HepG2 (cell line): ENCODE measurements around the gene TRAF3. TPM values are rescaled to one million over a fixed set of nuclear protein-coding genes. Genes with fewer than 3 reads are reported as not detected.

Experiments
- ISL2 ChIP-seq: sonication (generic); formaldehyde crosslinking; IDR thresholded peaks from 2 replicates; pipeline ENCODE4 v1.5.0; 2020; ENCODE audit warnings: missing genetic modification reagents
- MTA1 ChIP-seq: sonication (generic); formaldehyde crosslinking; IDR thresholded peaks from 2 replicates; pipeline ENCODE4 v1.4.0; 2020; ENCODE audit warnings: missing genetic modification reagents, mild to moderate bottlenecking, borderline replicate concordance
- MYC ChIP-seq: sonication (generic); formaldehyde crosslinking; IDR thresholded peaks from 2 replicates; pipeline ENCODE4 v1.9.0; 2021; ENCODE audit warnings: missing genetic modification reagents, borderline replicate concordance
- NFIB ChIP-seq: sonication (generic); formaldehyde crosslinking; IDR thresholded peaks from 2 replicates; pipeline ENCODE4 v1.9.0; 2021; ENCODE audit warnings: missing genetic modification reagents, mild to moderate bottlenecking, borderline replicate concordance
- NONO ChIP-seq, 2 experiments: fragments of 450-650 bp in 1 of 2; sonication (generic) in 1 of 2; formaldehyde crosslinking in 1 of 2; IDR thresholded peaks in 1 of 2; conservative IDR thresholded peaks in 1 of 2; 2 replicates each; pipeline versions ENCODE4 v1.6.1 to v1.8.0; 2017 to 2022; ENCODE audit warnings: mild to moderate bottlenecking in 1 of 2, missing genetic modification reagents in 1 of 2, moderate library complexity in 1 of 2
- PHF8 ChIP-seq: sonication (generic); formaldehyde crosslinking; IDR thresholded peaks from 2 replicates; pipeline ENCODE4 v1.5.0; 2020; ENCODE audit warnings: missing genetic modification reagents
- SMAD1 ChIP-seq: sonication (generic); formaldehyde crosslinking; IDR thresholded peaks from 2 replicates; pipeline ENCODE4 v1.4.0; 2020; ENCODE audit warnings: missing genetic modification reagents, low read depth, mild to moderate bottlenecking, borderline replicate concordance
- TBX3 ChIP-seq: fragments of 450-650 bp; IDR thresholded peaks from 2 replicates; pipeline ENCODE4 v1.6.1; 2017; ENCODE audit warnings: antibody characterized with exemption, mild to moderate bottlenecking, inconsistent platforms, borderline replicate concordance
- ZNF224 ChIP-seq: sonication (generic); formaldehyde crosslinking; IDR thresholded peaks from 2 replicates; pipeline ENCODE4 v1.5.0; 2020; ENCODE audit warnings: mild to moderate bottlenecking, missing genetic modification reagents
- ZNF282 ChIP-seq: fragments of 450-650 bp; IDR thresholded peaks from 2 replicates; pipeline ENCODE4 v1.6.1; 2018; ENCODE audit not compliant: partially characterized antibody
- ZNF468 ChIP-seq: sonication (generic); formaldehyde crosslinking; IDR thresholded peaks from 2 replicates; pipeline ENCODE4 v1.8.0; 2022; ENCODE audit warnings: mild to moderate bottlenecking, moderate library complexity, missing genetic modification reagents
- ZNF660 ChIP-seq: sonication (generic); formaldehyde crosslinking; IDR thresholded peaks from 2 replicates; pipeline ENCODE4 v1.5.1; 2020; ENCODE audit warnings: mild to moderate bottlenecking, low read depth, missing genetic modification reagents, borderline replicate concordance
- ZNF761 ChIP-seq: sonication (generic); formaldehyde crosslinking; conservative IDR thresholded peaks from 2 replicates; pipeline ENCODE4 v1.4.0; 2020; ENCODE audit warnings: mild to moderate bottlenecking, missing genetic modification reagents
- ZNF782 ChIP-seq: sonication (generic); formaldehyde crosslinking; IDR thresholded peaks from 2 replicates; pipeline ENCODE4 v1.4.0; 2020; ENCODE audit warnings: missing genetic modification reagents, mild to moderate bottlenecking, borderline replicate concordance
- ZNF788 ChIP-seq: sonication (generic); formaldehyde crosslinking; IDR thresholded peaks from 2 replicates; pipeline ENCODE4 v1.5.0; 2020; ENCODE audit warnings: mild to moderate bottlenecking, missing genetic modification reagents, borderline replicate concordance
- polyA plus RNA-seq, 8 experiments: library from polyadenylated mRNA; depleted of rRNA in 3 of 8; stranded (reverse) in 7 of 8; unstranded in 1 of 8; fragments of >200 nt; fragmentation: Illumina TruSeq in 4 of 8; extraction: Trizol in 4 of 8; gene quantifications; 2 replicates each; pipeline versions ENCODE4 v1.2.1 to v1.2.3, GENCODE V29; 2011 to 2016; ENCODE audit warnings: low read depth in 4 of 8, missing spikeins in 1 of 8, mixed read lengths in 1 of 8; ENCODE audit not compliant: insufficient read depth in 1 of 8
- total RNA-seq, 5 experiments: library from RNA; depleted of rRNA; stranded (reverse); fragments of >200 nt; fragmentation: Illumina TruSeq; extraction: Trizol; gene quantifications; 2 replicates each; pipeline ENCODE4 v1.2.3, GENCODE V29; 2016; ENCODE audit warnings: low read depth in 1 of 5
- TF ChIP-seq, protein P1 (sequence below): sonication (generic); formaldehyde crosslinking; IDR thresholded peaks from 2 replicates; pipeline ENCODE4 v1.4.0; 2020; ENCODE audit warnings: missing genetic modification reagents
- TF ChIP-seq, protein P2 (sequence below): IDR thresholded peaks from 2 replicates; pipeline ENCODE4 v1.6.1; 2016; ENCODE audit warnings: missing compliant biosample characterization, missing genetic modification reagents, borderline replicate concordance
- TF ChIP-seq, protein P3 (sequence below): sonication (generic); formaldehyde crosslinking; IDR thresholded peaks from 2 replicates; pipeline ENCODE4 v1.4.0; 2020; ENCODE audit warnings: missing genetic modification reagents, mild to moderate bottlenecking, borderline replicate concordance
- TF ChIP-seq, protein P4 (sequence below): sonication (generic); formaldehyde crosslinking; IDR thresholded peaks from 2 replicates; pipeline ENCODE4 v1.4.0; 2020; ENCODE audit warnings: low read depth, mild to moderate bottlenecking, missing genetic modification reagents
- TF ChIP-seq, protein P5 (sequence below): fragments of 450-650 bp; IDR thresholded peaks from 2 replicates; pipeline ENCODE4 v1.6.1; 2017; ENCODE audit warnings: mild to moderate bottlenecking

The TRAF3 gene
- total and polyA plus RNA-seq, 2 of the 13 experiments (the other 11 are each of a cell fraction or from before 2014, with no cell fraction given): 6.9 to 12.2 TPM

DNA sequence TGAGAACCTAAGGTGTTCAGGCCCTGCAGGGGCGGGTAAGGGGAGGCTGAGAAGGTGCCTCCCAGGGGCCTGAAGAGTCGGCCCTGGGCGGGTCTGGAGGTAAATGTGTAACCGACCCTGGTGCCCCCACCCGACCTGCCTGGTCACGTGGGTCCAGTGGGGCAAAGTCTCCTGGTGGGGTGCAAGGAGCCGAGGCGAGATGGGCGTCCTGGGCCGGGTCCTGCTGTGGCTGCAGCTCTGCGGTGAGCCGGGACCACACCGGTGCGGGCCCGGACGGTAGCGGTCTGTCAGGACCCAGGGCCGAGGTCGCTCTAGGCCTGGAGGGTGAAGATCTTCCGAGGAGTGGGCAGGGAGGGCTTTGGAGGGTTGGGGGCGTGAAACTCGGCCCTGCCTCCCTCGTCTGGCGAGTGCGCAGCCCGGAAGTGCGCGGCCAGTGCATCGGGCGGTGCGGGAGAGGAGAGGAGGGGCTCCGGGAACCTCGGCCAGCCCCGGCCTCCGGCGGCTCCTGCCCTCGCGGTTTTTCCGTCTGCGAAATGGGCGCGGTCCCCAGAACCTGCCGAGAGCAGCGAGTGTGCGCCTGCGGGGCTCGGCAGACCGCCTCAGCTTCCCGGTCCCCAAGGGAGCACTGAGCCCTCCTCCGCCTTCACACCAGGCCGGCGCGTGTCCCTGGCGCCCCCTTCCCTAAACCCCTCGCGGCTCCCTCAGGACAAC is 145.4 kb downstream of the TRAF3 start, which contains the start of gene AMN (continued):
- TF ChIP-seq SMAD1 (CRISPR knock-in tag) (peak; percentile 72; the same call in 1 of the 2 replicates), TBX3 (no peak), ZNF224 (CRISPR knock-in tag) (no peak), ZNF468 (CRISPR knock-in tag) (no peak), ZNF782 (CRISPR knock-in tag) (no peak; the same call in 1 of the 2 replicates), ZNF761 (CRISPR knock-in tag) (no peak), PHF8 (peak; percentile 99), ZNF282 (no peak), MTA1 (CRISPR knock-in tag) (0 out of 2 replicates have a peak, but pooled peaks have one; percentile 54), NFIB (CRISPR knock-in tag) (no peak), ISL2 (peak; percentile 68; the same call in 1 of the 2 replicates), MYC (CRISPR knock-in tag) (peak; percentile 80), NONO (IDR thresholded peaks at IDR 0.05) (no peak), NONO (CRISPR knock-in tag; conservative IDR thresholded peaks at IDR 0.05) (peak; percentile 96), ZNF660 (no peak), ZNF788 (CRISPR knock-in tag) (peak; percentile 73; the same call in 1 of the 2 replicates)
- TF ChIP-seq, protein P1, sequence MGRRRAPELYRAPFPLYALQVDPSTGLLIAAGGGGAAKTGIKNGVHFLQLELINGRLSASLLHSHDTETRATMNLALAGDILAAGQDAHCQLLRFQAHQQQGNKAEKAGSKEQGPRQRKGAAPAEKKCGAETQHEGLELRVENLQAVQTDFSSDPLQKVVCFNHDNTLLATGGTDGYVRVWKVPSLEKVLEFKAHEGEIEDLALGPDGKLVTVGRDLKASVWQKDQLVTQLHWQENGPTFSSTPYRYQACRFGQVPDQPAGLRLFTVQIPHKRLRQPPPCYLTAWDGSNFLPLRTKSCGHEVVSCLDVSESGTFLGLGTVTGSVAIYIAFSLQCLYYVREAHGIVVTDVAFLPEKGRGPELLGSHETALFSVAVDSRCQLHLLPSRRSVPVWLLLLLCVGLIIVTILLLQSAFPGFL (CRISPR knock-in tag): no peak
- TF ChIP-seq, protein P2, sequence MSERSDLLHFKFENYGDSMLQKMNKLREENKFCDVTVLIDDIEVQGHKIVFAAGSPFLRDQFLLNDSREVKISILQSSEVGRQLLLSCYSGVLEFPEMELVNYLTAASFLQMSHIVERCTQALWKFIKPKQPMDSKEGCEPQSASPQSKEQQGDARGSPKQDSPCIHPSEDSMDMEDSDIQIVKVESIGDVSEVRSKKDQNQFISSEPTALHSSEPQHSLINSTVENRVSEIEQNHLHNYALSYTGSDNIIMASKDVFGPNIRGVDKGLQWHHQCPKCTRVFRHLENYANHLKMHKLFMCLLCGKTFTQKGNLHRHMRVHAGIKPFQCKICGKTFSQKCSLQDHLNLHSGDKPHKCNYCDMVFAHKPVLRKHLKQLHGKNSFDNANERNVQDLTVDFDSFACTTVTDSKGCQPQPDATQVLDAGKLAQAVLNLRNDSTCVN: peak; percentile 49; the same call in 1 of the 2 replicates
- TF ChIP-seq, protein P3, sequence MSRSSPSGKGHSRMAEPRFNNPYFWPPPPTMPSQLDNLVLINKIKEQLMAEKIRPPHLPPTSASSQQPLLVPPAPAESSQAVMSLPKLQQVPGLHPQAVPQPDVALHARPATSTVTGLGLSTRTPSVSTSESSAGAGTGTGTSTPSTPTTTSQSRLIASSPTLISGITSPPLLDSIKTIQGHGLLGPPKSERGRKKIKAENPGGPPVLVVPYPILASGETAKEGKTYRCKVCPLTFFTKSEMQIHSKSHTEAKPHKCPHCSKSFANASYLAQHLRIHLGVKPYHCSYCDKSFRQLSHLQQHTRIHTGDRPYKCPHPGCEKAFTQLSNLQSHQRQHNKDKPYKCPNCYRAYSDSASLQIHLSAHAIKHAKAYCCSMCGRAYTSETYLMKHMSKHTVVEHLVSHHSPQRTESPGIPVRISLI (CRISPR knock-in tag): no peak; the same call in 1 of the 2 replicates
- TF ChIP-seq, protein P4, sequence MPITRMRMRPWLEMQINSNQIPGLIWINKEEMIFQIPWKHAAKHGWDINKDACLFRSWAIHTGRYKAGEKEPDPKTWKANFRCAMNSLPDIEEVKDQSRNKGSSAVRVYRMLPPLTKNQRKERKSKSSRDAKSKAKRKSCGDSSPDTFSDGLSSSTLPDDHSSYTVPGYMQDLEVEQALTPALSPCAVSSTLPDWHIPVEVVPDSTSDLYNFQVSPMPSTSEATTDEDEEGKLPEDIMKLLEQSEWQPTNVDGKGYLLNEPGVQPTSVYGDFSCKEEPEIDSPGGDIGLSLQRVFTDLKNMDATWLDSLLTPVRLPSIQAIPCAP (CRISPR knock-in tag): no peak
- TF ChIP-seq, protein P5, sequence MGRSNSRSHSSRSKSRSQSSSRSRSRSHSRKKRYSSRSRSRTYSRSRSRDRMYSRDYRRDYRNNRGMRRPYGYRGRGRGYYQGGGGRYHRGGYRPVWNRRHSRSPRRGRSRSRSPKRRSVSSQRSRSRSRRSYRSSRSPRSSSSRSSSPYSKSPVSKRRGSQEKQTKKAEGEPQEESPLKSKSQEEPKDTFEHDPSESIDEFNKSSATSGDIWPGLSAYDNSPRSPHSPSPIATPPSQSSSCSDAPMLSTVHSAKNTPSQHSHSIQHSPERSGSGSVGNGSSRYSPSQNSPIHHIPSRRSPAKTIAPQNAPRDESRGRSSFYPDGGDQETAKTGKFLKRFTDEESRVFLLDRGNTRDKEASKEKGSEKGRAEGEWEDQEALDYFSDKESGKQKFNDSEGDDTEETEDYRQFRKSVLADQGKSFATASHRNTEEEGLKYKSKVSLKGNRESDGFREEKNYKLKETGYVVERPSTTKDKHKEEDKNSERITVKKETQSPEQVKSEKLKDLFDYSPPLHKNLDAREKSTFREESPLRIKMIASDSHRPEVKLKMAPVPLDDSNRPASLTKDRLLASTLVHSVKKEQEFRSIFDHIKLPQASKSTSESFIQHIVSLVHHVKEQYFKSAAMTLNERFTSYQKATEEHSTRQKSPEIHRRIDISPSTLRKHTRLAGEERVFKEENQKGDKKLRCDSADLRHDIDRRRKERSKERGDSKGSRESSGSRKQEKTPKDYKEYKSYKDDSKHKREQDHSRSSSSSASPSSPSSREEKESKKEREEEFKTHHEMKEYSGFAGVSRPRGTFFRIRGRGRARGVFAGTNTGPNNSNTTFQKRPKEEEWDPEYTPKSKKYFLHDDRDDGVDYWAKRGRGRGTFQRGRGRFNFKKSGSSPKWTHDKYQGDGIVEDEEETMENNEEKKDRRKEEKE: no peak
